ENCODE results near the gene SORBS1.

Gene SORBS1

GRCh38 chr10:95605163-95605562, 44.0 kb upstream of the SORBS1 start:
- Histone ChIP-seq H3K4me1 (ENCODE audit: low read length) (no peaks in the 10 kb centered on the region), H3K27ac (ENCODE audit: low read length) (no peak overlapping the region), H3K9me2 (replicated peaks; ENCODE audit: insufficient read depth, low read length) (no peaks in the 10 kb centered on the region), H3K27me3 (replicated peaks; ENCODE audit: insufficient read depth, low read length) (no peaks in the 10 kb centered on the region), H4K20me1 (ENCODE audit: insufficient read depth, low read length) (no peaks in the 10 kb centered on the region), H3K79me2 (ENCODE audit: low read length) (no peaks in the 10 kb centered on the region), H3K4me2 (ENCODE audit: low read depth, low read length) (no peak overlapping the region), H3K9ac (ENCODE audit: low read length) (no peak overlapping the region), H3F3A (ENCODE audit: insufficient read depth, low read length) (no peaks in the 10 kb centered on the region), H2AFZ (ENCODE audit: low read length) (no peak overlapping the region), H3K36me3 (replicated peaks; ENCODE audit: insufficient read depth, low read length) (no peaks in the 10 kb centered on the region; the same call in 1 of the 2 replicates), H3K9me3 (replicated peaks; ENCODE audit: insufficient read depth, low read length) (no peaks in the 10 kb centered on the region), H3K4me3 (ENCODE audit: low read length) (no peak overlapping the region)
- TF ChIP-seq EZH2phosphoT487 (IDR thresholded peaks at IDR 0.05; ENCODE audit: low read length) (no peak), CTCF (IDR thresholded peaks at IDR 0.05; ENCODE audit: low read length) (no peak), EZH2 (optimal IDR thresholded peaks at IDR 0.05; ENCODE audit: low read depth, low read length) (no peak)
- no peak for DNase-seq

- no peak overlapping the region for H3K4me2 ChIP-seq (ENCODE audit: low read depth, low read length)
- no peaks in the 10 kb centered on the region for H3K27me3 ChIP-seq (replicated peaks; ENCODE audit: insufficient read depth, low read length)
- H3K36me3 ChIP-seq (replicated peaks; ENCODE audit: insufficient read depth, low read length) = no peaks in the 10 kb centered on the region; the same call in 1 of the 2 replicates
- no peaks in the 10 kb centered on the region for H3K9me2 ChIP-seq (replicated peaks; ENCODE audit: insufficient read depth, low read length)
- no peaks in the 10 kb centered on the region for H3F3A ChIP-seq (ENCODE audit: insufficient read depth, low read length)
- DNase-seq = no peak
- no peak overlapping the region for H3K4me3 ChIP-seq (ENCODE audit: low read length)
- H3K4me1 ChIP-seq (ENCODE audit: low read length) = no peaks in the 10 kb centered on the region
- no peaks in the 10 kb centered on the region for H4K20me1 ChIP-seq (ENCODE audit: insufficient read depth, low read length)
- H2AFZ ChIP-seq (ENCODE audit: low read length) = no peak overlapping the region
- H3K27ac ChIP-seq (ENCODE audit: low read length) = no peak overlapping the region
- no peak overlapping the region for H3K9ac ChIP-seq (ENCODE audit: low read length)
- TF ChIP-seq EZH2phosphoT487 (IDR thresholded peaks at IDR 0.05; ENCODE audit: low read length) = no peak
- no peak for TF ChIP-seq EZH2 (optimal IDR thresholded peaks at IDR 0.05; ENCODE audit: low read depth, low read length)
- no peak for TF ChIP-seq CTCF (IDR thresholded peaks at IDR 0.05; ENCODE audit: low read length)
- no peaks in the 10 kb centered on the region for H3K9me3 ChIP-seq (replicated peaks; ENCODE audit: insufficient read depth, low read length)
- H3K79me2 ChIP-seq (ENCODE audit: low read length) = no peaks in the 10 kb centered on the region
These were observed 43.5 kb upstream of the SORBS1 start for GRCh38 chr10:95604630-95605029.

- Histone ChIP-seq H3K36me3 (replicated peaks; ENCODE audit: insufficient read depth, low read length) (no peaks in the 10 kb centered on the region; the same call in 1 of the 2 replicates), H3K27me3 (replicated peaks; ENCODE audit: insufficient read depth, low read length) (no peaks in the 10 kb centered on the region), H3K9me3 (replicated peaks; ENCODE audit: insufficient read depth, low read length) (no peaks in the 10 kb centered on the region), H3K79me2 (ENCODE audit: low read length) (no peaks in the 10 kb centered on the region), H3K4me3 (ENCODE audit: low read length) (no peak overlapping the region), H3K9ac (ENCODE audit: low read length) (no peak overlapping the region), H3K4me1 (ENCODE audit: low read length) (no peaks in the 10 kb centered on the region), H2AFZ (ENCODE audit: low read length) (no peak overlapping the region), H3K27ac (ENCODE audit: low read length) (no peak overlapping the region), H3F3A (ENCODE audit: insufficient read depth, low read length) (no peaks in the 10 kb centered on the region), H3K4me2 (ENCODE audit: low read depth, low read length) (no peak overlapping the region), H4K20me1 (ENCODE audit: insufficient read depth, low read length) (no peaks in the 10 kb centered on the region), H3K9me2 (replicated peaks; ENCODE audit: insufficient read depth, low read length) (no peaks in the 10 kb centered on the region)
- TF ChIP-seq EZH2phosphoT487 (IDR thresholded peaks at IDR 0.05; ENCODE audit: low read length) = no peak
- no peak for TF ChIP-seq CTCF (IDR thresholded peaks at IDR 0.05; ENCODE audit: low read length)
- no peak for TF ChIP-seq EZH2 (optimal IDR thresholded peaks at IDR 0.05; ENCODE audit: low read depth, low read length)
- no peak for DNase-seq
These were observed 41.2 kb upstream of the SORBS1 start for GRCh38 chr10:95602382-95602781.
